ENCODE measurements around the gene GAPDHS.

GAPDHS gene

DNA sequence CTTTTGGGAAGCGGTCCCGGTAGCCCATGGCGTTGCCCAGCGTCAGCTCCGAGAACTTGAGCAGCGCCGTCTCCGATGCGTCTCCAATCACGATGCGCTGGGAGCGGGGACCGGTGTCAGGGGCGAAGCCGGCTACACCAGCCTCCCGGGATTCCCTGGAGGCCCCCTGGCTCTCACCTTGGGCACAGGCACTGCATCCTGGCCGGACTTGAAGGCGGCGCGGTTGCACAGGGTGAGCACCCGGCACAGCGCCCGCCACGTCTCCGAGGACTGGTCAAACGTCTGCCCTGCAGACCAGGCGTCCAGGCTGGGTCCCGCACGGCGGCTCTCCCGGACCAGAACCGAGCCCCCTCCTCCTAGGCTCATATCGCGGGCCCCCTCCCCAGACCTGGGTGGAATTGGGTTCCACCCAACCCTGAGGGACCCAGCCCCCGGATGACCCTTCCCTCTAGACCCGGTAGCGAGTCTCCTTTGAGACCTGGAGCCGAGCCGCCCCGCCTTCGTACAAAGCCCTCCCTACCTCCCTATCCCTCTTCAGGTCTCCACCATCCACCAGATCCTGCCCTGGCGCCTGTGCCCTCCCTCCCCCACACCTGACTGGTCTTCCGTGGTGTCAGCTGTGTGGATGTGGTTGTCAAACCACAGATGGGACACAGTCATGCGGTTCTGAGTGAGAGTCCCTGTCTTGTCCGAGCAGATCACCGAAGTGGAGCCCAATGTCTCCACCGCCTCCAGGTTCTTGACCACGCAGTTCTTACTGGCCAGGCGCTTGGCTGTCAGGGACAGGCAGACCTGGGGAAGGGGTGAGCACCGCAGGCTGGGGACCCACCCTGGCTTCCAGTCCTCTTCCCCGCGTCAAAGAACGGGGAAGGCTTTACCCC, 25.4 kb downstream of the GAPDHS start:
- no peak for DNase-seq

DNA sequence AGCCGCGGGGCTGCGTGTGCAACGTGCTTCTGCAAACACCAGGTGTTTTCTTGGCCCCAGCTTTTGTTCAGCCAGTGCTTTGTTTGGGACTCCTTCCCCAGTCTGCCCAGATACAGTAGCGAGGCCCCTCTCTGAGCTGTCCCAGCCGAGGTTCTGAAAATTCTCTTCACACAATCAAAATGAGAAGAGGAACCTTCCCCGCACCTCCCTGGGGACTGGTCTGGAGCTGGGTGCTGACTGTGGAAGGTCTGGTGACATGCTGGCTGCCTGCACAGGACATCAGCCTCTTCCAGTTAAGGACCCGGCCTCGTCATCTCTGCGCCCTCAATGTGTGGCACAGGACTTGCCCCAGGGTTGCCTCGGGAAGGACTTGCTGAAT, 26.0 kb downstream of the GAPDHS start:
- no peak for DNase-seq

DNA sequence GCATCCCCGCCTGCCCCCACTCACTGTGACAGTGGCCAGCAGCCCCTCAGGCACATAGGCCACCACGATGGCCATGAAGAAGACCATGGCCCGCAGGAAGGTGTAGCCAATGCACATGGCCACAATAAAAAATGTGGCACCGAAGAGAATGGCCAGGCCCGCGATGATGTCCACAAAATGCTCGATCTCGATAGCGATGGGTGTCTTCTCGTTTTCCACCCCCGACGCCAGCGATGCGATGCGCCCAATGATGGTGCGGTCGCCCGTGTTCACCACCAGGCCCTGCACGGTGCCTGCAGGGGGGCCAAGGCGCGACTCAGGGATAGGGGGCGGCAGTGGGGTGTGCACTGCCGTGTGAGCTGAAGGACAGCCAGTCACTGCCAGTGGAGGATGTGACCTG, 26.5 kb downstream of the GAPDHS start:
- DNase-seq: no peak

DNA sequence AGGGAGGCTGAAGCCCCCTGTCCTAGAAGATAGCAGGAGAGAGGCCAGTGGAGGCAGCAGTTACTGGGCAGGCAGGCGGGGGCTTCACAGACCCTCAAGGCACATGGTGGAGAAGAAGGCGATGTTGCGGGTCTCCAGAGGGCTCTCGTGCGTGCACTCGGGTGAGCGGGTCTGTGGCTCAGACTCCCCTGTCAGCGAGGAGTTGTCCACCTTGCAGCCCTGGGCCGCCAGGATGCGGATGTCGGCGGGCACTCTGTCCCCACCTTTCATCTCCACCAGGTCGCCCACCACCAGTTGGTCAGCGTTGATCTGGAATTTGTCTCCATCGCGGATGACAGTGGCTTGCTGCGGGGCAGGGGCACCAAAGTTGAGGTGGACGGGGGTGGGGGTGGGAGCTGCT, 27.0 kb downstream of the GAPDHS start:
- no peak for DNase-seq

DNA sequence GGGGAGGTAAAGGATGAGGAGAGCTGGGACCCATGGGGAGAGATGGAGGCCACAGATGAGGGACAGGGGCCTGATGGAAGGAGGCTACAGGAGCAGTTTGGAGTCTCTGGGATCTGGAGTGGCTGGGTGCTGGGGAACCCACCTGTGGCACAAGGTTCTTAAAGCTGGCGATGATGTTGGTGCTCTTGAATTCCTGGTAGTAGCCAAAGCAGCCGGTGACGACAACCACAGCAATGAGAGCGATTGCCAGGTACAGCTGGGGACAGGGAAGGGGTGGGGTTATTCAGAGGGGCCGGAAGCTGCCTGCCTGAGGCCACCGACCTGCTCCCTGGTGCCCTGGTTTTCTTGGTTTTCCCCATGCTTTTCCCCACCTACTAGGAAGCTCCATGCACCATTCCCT, 27.4 kb downstream of the GAPDHS start:
- DNase-seq: no peak

DNA sequence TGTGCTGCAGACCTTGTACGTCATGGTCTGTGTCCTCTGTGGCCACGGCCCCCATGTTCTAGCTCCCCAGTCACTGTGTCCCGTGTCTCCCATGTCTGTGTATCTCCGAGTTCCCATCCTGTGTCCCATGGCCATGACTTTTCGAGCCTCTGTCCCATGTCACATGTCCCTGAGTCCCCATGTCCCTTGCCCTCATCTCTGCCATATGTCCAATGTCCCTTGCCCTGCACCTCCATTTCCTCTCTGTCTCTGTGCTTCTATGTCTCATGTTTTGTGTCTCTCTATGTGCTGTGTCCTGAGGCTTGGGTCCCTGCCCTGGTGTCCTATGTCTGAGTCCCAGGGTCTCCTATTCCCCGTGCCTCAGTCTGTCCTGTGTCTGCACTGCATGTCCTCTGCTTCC, 28.2 kb downstream of the GAPDHS start:
- no peak for DNase-seq

DNA sequence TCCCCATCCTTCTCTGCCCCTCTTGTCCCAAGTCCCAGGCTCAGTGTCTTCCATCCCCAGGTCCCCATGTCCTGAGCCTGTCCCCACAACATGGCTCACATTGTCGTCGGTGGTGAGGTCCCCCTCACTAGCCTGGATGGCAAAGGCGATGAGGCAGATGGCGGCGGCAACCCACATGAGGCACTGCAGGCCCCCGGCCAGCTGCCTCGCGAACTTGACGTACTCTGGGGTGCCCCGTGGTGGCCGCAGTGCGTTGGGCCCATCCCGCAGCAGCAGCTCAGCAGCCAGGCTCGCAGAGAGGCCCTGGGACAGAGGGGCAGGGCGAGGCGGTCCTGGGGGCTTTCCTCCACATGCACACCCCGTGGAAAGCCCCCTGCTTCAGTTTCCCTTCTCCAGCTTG, 29.1 kb downstream of the GAPDHS start:
- DNase-seq: no peak

DNA sequence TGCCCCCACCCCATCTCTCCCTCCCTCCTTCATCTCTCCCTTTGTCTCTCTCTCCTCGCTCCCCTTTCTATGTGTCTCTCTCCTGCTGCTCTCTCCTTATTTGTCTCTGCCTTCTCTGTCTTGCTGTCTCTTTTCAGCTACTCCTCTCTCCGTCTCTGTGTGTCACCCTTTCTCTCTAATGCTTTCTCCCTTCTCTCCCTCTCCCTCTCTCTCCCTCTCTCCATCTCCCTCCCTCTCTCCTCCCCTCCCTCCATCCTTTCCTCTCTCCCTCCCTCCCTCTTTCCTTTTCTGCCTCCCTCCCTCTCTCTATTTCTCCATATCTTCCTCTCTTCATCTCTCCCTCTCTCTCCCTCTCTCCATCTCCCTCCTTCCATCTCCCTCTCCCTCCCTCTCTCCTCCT, 29.5 kb downstream of the GAPDHS start:
- DNase-seq: no peak

DNA sequence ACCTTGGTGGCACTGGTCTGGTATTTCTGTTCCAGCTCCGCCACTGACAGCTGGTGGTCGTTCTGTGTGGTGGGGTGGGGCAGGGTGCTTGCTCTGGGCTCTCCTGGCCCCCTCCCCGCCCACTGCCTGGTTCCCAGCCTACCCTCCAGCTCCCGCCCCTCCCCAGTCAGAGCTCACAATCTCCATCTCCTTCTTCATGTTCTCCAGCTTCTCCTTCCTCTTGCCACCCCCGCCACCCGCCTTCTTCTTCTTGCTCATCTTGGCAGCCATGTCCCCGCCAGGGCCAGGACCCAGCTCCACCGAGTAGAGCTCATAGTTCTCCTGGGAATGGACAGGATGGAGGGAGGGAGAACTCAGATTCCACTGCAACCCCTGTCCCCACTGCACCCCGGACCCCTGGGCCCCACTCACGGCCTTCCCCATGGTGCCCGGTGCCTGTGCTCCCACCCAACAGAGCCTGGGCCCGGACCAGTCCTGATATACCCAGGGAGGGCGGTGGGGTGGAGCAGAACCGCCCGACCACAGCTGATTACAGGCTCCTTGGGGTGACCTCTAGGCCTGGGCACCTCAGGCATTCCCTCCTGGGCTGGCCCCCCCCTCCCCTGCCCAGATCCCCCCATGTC, 30.1 kb downstream of the GAPDHS start, which contains the start of gene ATP4A:
Gene ATP4A (minus strand): TSS at position 452 of the 623 bp plus-strand sequence. CDS start 29 bp downstream, at position 423.
- no peak for DNase-seq

DNA sequence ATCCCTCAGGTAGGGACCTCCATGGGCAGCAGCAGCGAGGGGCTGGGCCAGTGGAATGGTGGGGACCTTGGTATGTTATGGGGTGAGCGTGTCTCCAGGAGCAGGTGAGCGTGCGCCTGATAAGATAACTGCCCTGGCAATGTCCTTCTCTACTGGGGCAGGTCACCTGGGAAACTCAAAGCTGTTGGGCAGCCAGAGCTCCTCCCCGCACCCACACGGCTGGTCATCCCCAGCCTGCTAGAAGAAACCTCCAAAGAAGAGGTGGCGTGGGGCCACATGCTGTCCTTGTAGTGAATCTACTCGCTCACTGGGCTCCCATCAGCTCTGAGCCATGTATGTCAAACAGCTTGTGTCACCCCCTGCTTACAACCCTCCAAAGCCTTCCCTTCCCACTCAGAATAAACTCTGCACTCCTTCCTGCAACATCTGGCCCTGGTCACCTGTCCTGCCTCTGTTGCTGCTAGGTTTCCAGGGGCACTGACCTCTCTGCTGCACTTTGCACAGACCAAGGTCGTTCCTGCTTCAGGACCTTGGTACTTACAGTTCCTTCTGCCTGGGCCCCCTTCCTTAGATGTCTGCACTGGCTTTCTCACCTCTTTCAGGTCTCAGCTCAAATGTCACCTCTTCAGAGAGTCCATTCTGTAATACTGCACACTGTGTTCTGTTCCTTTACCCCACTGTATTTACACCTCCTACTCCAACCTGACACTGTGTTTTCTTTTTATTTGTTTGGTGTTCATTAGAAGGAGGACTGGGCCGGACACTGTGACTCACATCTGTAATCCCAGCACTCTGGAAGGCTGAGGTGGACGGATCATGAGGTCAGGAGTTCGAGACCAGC, 32.0 kb downstream of the GAPDHS start:
- DNase-seq: no peak

DNA sequence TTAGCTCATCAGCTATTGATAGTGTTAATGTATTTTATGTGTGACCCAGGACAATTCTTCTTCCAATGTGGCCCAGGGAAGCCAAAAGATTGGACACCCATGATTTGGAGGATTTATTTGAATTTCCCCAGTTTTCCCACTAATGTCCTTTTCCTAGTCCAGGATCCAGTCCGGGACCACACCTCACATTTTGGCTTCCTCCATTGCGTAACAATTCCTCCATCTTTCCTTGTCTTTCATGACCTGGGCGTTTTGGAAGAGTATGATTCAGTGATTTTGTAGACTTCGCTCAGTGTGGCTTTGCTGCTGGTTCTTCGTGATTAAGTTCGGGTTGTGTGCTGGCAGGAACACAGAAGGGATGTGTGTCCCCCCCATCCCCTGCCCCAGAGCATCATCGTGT, 33.5 kb downstream of the GAPDHS start:
- DNase-seq: no peak

DNA sequence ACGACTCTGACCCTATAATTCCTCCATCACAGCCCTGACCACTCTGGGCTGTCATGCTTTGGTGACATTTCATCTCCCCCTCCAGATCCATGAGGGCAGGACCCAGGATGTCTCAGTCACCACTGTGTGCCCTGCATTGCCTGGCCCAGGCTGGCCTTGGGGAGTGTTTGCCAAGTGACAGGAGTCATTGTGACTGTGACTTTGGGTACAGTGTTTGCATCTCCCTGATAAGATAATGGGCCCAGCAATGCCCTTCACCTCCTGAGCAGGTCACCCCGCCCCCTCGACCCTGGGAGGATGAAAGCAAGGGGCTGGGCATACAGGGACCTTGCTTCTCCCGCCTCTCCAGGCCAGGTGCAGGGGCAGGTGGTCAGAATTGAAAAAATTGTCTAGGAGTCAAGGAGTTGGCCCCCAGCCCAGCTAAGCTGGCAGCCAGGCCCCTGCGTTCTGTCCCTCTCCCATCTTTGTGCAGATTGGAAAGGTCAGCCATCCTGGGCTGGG, 36.1 kb downstream of the GAPDHS start:
- no peak for DNase-seq

DNA sequence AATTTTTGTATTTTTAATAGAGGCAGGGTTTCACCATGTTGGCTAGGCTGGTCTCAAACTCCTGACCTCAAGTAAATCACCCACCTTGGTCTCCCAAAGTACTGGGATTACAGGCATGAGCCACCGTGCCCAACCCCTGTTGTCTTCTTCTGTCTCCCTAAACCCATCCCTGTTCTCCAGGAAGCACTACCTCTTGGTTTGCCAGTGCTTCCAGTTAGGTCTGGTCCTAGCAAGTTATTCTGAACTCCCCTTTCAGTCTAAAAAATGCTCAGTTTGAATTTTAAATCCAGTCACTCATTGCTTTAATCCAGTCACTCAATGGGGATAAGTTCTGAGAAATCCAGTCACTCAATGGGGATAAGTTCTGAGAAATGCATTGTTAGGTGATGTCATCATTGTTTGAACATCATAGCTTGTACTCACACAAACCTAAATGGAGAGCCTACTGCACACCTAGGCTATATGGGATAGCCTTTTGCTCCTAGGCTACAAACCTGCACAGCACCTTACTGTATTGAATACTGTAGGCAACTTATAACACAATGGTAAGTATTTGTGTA, 38.2 kb downstream of the GAPDHS start:
- DNase-seq: no peak

DNA sequence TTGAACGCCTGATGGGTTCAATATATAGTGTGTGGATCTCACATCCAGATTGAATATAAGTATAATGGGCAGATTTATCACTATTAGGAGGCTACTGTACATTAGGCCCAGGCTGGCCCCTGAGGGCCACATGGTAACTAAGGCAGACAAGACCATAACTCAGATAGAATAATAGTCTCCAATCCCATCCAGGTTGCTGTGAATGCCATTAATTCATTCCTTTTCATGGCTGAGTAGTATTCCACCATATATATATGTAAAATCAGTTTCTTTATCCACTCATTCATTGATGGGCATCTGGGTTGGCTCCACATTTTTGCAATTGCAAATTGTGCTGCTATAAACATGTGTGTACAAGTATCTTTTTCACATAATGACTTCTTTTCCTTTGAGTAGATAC, 44.7 kb downstream of the GAPDHS start:
- no peak for DNase-seq

DNA sequence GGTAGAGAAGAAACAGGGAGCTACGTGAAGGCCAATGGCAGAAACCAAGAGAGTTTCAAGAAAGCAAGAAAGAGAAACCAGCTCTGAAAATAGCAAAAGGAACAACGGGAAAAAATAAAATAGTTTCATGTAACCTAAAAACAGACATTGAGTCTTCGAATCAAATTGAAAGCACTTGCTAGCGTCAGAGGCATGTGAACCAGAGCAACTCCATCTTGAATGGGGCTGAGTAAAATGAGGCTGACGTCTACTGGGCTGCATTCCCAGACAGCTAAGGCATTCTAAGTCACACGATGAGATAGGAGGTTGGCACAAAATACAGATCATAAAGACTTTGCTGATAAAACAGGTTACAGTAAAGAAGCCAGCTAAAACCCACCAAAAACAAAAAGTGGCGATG, 45.5 kb downstream of the GAPDHS start:
- DNase-seq: no peak

DNA sequence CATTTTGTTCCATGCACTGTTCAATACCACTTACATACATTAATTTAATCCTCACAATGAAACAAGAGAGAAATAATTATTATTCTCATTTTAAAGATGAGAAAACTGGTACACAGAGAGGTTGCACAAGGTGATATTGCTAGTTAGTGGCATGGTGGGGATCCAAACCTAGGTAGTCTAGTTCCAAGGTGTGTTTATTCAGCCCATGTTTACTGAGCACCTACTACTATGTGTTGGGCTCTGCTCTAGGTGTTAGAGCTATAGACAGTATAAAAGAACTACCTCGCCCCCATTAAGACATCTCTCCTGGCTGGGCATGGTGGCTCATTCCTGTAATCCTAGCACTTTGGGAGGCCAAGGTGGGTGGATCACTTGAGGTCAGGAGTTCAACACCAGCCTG, 49.5 kb downstream of the GAPDHS start:
- DNase-seq: no peak

DNA sequence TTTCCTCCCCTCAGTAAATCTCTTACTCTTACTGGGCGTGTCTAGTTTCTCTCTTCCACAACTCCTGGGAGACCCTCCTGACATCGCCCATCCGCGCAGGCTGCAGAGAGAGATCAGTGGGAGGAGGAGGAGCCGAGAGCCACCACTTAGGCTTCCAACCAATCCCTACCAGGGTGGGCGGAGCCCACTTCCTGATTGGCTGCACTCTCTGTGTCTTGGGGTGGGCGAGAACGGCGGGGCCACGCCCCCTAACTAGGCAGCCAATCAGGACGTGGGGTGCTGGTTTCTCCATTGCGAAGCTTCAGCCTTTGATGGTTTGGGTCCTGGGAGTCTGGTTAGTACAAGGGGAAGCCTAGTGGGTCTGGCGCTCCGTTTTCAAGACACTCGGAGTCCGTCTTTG, 52.6 kb downstream of the GAPDHS start, which contains the start of gene PMIS2:
Gene PMIS2 (plus strand): TSS at position 326 of the 400 bp plus-strand sequence. CDS start 87 bp downstream, outside the sequence.
- DNase-seq: peak; percentile 33

DNA sequence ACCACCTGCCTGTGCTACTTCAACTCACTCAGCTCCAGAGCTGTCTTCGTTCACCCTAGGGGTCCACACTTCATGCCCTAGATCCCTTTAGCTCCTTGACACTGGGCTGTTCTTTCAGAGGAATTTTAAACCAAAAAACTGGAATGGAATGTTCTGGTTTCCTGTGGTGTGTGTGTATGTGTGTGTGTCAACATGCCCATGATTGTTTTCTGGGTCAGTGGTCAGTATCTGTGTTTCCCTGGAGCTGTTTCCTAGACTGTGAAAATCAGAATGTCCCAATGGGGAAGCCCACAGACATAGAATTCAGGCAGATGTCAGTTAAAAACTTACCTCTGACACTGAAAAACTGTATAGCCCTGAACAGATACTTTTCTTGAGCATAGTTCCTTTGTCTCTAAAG, 54.1 kb downstream of the GAPDHS start:
- no peak for DNase-seq

DNA sequence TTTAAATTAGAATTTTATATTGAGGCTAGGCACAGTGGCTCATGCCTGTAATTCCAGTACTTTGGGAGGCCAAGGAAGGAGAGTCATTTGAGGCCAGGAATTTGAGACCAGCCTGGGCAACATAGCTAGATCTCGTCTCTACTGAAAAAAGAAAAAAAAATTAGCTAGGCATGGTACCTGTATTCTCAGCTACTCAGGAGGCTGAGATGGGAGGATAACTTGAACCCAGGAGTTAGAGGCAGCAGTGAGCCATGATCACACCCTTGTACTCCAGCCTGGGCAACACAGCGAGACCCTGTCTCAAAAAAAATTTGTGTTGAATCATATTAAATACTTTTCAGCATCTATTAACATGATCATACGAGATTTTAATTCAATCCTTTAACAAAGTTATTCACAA, 57.6 kb downstream of the GAPDHS start:
- no peak for DNase-seq

DNA sequence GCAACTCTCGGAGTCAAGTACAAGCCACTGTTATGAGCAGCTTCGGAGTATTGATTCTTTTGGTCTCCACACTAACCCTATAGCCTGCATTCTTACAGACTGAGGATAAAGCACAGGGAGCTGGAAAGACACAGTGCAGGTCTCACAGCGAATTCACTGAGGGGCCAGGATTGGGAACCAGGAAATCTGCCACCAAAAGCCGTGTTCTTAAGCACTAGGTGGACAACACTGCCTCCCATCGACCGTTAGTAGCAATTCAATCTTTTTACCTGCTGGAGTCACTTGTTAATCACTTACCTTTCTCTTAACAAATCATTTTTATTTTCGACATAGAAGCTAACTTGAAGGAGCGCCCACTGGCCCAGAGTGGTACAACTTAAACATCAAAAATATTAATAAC, 59.0 kb downstream of the GAPDHS start:
- DNase-seq: no peak
